Suppressor macrophage (primary cell): ENCODE data around the gene VSX1.

Experiments used
- DNase-seq, 4 experiments: peaks; one replicate each; pipeline ENCODE4 v3.0.0-alpha.2; 2020 to 2022

Gene VSX1

GRCh38 chr20:25039697-25040437 lies 42.1 kb downstream of the VSX1 start:
- DNase-seq = no peak

- no peak for DNase-seq
These were observed 43.3 kb downstream of the VSX1 start for GRCh38 chr20:25038591-25039015.

DNA sequence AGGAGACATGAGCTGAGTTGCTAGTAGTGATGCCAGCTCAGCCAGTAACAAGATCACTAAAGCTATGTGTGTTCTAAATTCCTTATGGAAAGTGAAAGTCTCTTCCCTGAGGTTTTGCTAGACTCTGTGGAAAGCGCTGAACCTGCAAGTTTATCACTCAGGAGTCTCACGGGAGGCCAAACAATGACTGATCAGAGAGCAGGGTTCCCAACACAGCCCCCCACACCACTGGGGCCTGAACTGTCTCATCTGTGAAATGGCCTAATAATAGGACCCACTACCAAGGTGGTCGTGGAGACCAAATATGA lies 43.9 kb downstream of the VSX1 start:
- DNase-seq = no peak

DNA sequence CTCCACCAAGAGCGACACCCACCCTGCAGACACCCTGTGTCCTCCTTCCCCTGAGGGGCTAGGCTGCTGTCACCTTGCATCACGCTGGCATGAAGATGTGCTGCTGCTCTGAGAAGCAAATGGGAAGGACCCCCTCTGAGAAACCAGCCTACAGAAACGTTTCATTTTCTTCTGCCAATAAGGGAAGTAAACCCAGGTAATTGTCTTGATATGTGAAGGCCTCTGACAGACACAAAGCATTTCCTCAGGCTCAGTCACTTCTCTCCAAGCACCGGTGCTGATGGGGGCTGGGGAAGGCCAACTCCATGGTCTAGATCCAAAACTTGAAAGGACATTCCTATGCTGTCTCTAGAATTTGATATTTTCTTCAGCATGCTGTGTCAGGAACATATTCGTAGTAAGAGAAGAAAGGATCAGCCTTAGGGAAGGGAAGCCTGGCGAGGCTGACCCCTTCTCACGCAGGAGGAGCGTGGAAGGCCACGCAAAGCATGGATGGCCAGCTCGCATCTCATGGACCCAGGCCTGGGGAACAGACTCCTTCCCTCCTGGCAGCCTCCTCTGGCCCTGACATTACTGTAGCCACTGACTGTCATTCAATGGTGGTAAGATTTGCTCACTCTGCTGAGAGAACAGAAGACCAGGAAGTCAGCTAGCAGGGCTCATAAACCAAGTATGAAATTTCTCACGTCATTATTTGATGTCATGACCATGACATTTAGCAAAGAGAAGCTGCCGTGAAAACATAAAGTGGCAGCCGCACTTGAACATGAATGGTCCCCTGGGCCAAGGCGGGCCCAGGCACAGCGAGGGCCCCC lies 44.4 kb downstream of the VSX1 start:
- no peak for DNase-seq

- DNase-seq = no peak
These were observed 45.5 kb downstream of the VSX1 start for GRCh38 chr20:25036331-25036936.

DNA sequence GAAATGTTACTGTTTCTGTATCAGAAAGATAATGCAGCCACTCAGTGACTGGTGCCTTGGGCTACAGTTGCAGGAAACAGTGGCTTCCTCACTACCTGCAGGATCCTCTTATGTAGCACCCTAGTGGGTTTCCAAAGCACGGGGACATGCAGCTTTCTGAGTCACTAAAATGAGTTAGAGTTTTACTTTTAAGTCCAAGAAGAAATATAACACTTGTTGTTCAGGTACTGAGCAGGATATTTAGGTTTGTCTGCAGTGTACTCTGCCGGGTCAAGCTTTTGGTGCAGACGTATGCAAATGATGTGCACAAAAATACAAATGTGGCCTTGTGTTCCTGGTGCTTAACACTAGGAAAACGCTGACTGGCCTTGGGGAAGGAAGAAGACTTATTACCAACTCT lies 46.0 kb downstream of the VSX1 start:
- peak in 1 of 4 experiments; percentile 14 for DNase-seq

- DNase-seq = no peak
These were observed 48.0 kb downstream of the VSX1 start for GRCh38 chr20:25033924-25034300.

DNA sequence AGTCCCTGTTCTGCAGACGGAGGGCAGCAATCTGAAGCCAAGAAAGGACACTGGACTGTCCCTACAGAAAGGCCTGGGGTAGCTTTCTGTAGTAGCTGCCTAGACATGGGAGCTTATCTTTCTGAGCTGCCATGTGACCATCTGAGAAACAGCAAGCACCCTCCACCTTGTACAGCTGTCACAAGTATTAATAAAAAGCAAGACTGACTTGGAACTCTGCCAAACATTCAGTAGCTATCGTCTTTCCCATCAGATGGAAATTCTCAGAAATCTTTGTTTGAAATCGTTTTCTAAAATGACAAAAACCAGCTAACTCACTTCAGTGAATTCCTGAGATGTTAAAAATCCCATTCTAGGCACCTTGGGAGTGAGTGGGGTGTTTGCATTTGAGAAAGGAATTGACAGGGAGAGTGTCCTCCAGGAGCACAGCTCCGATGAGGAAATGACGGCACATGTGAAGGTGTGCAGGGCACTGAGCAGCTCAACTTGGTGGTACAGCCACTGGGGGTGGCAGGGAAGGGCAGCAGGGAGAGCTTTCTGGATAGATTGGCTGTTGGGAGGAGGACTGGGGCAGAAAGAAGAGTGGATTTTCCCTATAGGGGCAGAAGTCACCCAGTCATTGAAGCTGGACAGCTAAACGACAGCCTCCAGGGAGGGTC lies 48.5 kb downstream of the VSX1 start:
- DNase-seq = no peak

GRCh38 chr20:25032478-25033264 lies 49.3 kb downstream of the VSX1 start:
- DNase-seq = no peak

- DNase-seq = no peak
These were observed 49.9 kb downstream of the VSX1 start for GRCh38 chr20:25032065-25032477.

DNA sequence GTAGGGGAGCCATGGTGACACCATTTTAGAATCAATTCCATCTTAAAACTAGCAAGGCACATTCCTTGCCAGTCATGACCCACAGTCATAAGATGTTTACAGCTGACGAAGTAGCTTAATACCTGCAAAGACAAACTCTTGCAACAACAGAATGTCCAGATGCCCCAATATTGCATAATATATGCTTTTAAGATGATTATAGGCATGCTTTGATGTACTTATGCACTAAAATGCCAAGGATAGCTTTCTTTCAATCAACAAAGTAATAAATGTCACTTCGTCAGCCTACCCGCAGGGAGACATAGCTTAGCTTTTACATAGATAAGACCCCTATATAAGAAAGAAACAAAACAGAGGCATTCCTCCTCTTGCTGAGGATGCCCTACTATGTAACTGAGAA lies 50.7 kb downstream of the VSX1 start:
- no peak for DNase-seq

- DNase-seq = no peak
These were observed 51.2 kb downstream of the VSX1 start for GRCh38 chr20:25030649-25031207.

GRCh38 chr20:25030007-25030648 lies 51.8 kb downstream of the VSX1 start:
- no peak for DNase-seq

DNA sequence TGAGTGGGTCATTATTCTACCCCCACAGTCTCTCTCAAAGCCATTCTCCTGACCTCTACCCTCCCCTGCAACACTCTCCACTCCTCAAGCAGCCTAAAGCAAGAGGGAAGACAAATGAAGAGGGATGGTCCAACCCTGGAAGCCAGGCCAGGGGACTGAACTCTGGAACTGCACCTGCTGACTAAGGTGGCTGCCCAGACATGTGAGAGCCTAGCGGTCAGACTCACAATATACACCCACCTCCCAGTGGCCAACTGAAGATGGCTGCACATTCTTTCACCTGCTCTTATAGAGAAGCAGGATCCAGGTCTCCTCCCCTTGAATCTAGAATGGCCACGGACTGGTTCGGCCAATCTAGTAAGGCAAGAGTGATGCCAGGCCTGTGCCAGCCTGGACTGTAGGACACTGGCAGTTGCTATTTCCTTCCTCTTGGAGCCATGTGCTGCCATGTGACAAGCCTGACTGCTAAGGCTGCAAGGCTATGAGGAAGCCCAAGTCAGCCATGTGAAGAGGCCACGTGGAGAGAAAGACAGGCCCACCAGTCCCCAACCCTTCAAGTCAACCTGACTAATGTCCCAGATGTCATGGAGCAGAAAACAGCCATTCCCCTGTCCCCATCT lies 55.8 kb downstream of the VSX1 start:
- peak; percentile 23 to 71 (median 56) for DNase-seq
